Measurements from ENCODE around the gene SLC30A3.

- TF ChIP-seq CTCF (IDR thresholded peaks at IDR 0.05; ENCODE audit: low read depth, low read length): no peak
- TF ChIP-seq EZH2phosphoT487 (IDR thresholded peaks at IDR 0.05; ENCODE audit: low read depth): no peak
Observed at GRCh38 chr2:27218614-27219013, 44.2 kb downstream of the SLC30A3 start.

Measured in OCI-LY3 (cell line).